Naive thymus-derived CD4-positive, alpha-beta T cell (primary cell): ENCODE data around the gene EYS. TPM values are rescaled to one million over a fixed set of nuclear protein-coding genes. Genes with fewer than 3 reads are reported as not detected.
"Not testable (repeated sequence)": the region's sequence is repeated elsewhere in the genome, so short reads cannot be mapped to it uniquely, and the experiment has no call there.

ENCODE experiments used
- ATAC-seq: fragments of 150-1000 bp; cut with Tn5 transposase; 2 replicates; pipeline ENCODE4 v1.10.0; 2021; ENCODE audit warnings: mild to moderate bottlenecking, moderate library complexity
- CTCF ChIA-PET: fragments of 350-600 bp; sonication (Branson Sonifier 250); formaldehyde crosslinking; loops from one replicate; lab custom pipeline; 2021; ENCODE audit warnings: antibody characterized with exemption; lab: Charles Lee
- POLR2A ChIA-PET: fragments of 350-600 bp; sonication (Branson Sonifier 250); formaldehyde crosslinking; loops from one replicate; lab custom pipeline; 2021; ENCODE audit warnings: antibody characterized with exemption, inconsistent platforms; lab: Charles Lee
- DNase-seq, 9 donors: peaks; one replicate each; pipeline versions ENCODE4 v3.0.0 to v3.0.0-alpha.2; 2020 to 2022; ENCODE audit warnings: mixed read lengths in 1 of 9
- H3K27ac ChIP-seq: one replicate; pipeline ENCODE4 v1.7.0; 2013; ENCODE audit warnings: mild to moderate bottlenecking, low read depth, low read length, moderate library complexity
- H3K27me3 ChIP-seq, 2 donors: one replicate each; pipeline ENCODE4 v1.7.0; 2013; ENCODE audit warnings: low read length in 2 of 2, mild to moderate bottlenecking in 2 of 2, moderate library complexity in 2 of 2; ENCODE audit not compliant: control insufficient read depth in 2 of 2, insufficient read depth in 2 of 2
- H3K36me3 ChIP-seq, 3 experiments: 1 replicate in 2 of 3; 2 replicates in 1 of 3; pipeline ENCODE4 v1.7.0; 2013; ENCODE audit warnings: low read length in 3 of 3, mild to moderate bottlenecking in 3 of 3, moderate library complexity in 1 of 3; ENCODE audit not compliant: insufficient read depth in 3 of 3, control insufficient read depth in 2 of 3
- H3K4me1 ChIP-seq, 2 donors: one replicate each; pipeline ENCODE4 v1.7.0; 2013; ENCODE audit warnings: low read length in 2 of 2, mild to moderate bottlenecking in 2 of 2, moderate library complexity in 1 of 2; ENCODE audit not compliant: control insufficient read depth in 2 of 2, insufficient read depth in 2 of 2
- H3K4me3 ChIP-seq: 2 replicates; pipeline ENCODE4 v1.7.0; 2013; ENCODE audit warnings: mild to moderate bottlenecking, low read length
- H3K9me3 ChIP-seq, 3 experiments: 1 replicate in 2 of 3; 2 replicates in 1 of 3; pipeline ENCODE4 v1.7.0; 2013; ENCODE audit warnings: low read length in 3 of 3; ENCODE audit not compliant: control insufficient read depth in 2 of 3
- H3K27ac Mint-ChIP-seq, 9 donors: one replicate each; pipeline ENCODE4 v1.8.0; 2020 to 2022; ENCODE audit warnings: mixed read lengths in 9 of 9, mild to moderate bottlenecking in 8 of 9, moderate library complexity in 5 of 9, inconsistent platforms in 2 of 9
- H3K27me3 Mint-ChIP-seq, 5 donors: one replicate each; pipeline ENCODE4 v1.8.0; 2021 to 2022; ENCODE audit warnings: mixed read lengths in 5 of 5, mild to moderate bottlenecking in 1 of 5
- H3K36me3 Mint-ChIP-seq, 5 donors: one replicate each; pipeline ENCODE4 v1.8.0; 2020 to 2022; ENCODE audit warnings: mixed read lengths in 5 of 5, mild to moderate bottlenecking in 3 of 5, inconsistent platforms in 1 of 5
- H3K4me1 Mint-ChIP-seq, 7 donors: one replicate each; pipeline ENCODE4 v1.8.0; 2020 to 2022; ENCODE audit warnings: mixed read lengths in 7 of 7, mild to moderate bottlenecking in 3 of 7, inconsistent platforms in 1 of 7
- H3K4me3 Mint-ChIP-seq, 10 donors: one replicate each; pipeline ENCODE4 v1.8.0; 2020 to 2022; ENCODE audit warnings: mild to moderate bottlenecking in 10 of 10, mixed read lengths in 10 of 10, moderate library complexity in 6 of 10, inconsistent platforms in 2 of 10
- H3K9me3 Mint-ChIP-seq, 11 donors: one replicate each; pipeline ENCODE4 v1.8.0; 2020 to 2022; ENCODE audit warnings: mixed read lengths in 11 of 11, mild to moderate bottlenecking in 4 of 11, inconsistent platforms in 1 of 11, moderate library complexity in 1 of 11
- intact Hi-C, 2 donors: fragments of 100-400 bp; cut with micrococcal nuclease; formaldehyde crosslinking; loops; one replicate each; pipeline ENCODE4 v1.15.1; 2023
- polyA plus RNA-seq, 2 donors: library from polyadenylated mRNA; unstranded; fragments of 300-500 nt; fragmentation: Illumina TruSeq; gene quantifications; one replicate each; pipeline ENCODE4 v1.2.3, GENCODE V29; 2021
- total RNA-seq, 6 experiments: library from RNA in 5 of 6; stranded (reverse) in 5 of 6; gene quantifications; 1 replicate in 5 of 6; 2 replicates in 1 of 6; pipeline ENCODE4 v1.2.3 and lab custom pipeline; 2021 to 2026

The EYS gene
- total and polyA plus RNA-seq, 7 experiments from 2014 or later, result 0.07 to 0.21 (median 0.13) TPM; not detected in 4

DNA sequence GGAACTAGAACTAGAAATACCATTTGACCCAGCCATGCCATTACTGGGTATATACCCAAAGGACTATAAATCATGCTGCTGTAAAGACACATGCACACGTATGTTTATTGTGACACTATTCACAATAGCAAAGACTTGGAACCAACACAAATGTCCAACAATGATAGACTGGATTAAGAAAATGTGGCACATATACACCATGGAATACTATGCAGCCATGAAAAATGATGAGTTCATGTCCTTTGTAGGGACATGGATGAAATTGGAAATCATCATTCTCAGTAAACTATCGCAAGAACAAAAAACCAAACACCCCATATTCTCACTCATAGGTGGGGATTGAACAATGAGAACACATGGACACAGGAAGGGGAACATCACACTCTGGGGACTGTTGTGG is 1968.8 kb downstream of the EYS start:
- POLR2A ChIA-PET, H3K27ac ChIP-seq, H3K4me1 ChIP-seq, intact Hi-C loops, H3K27me3 ChIP-seq, ATAC-seq, H3K4me3 Mint-ChIP-seq, H3K4me3 ChIP-seq, H3K27me3 Mint-ChIP-seq, H3K4me1 Mint-ChIP-seq, H3K36me3 ChIP-seq, DNase-seq, CTCF ChIA-PET, H3K9me3 ChIP-seq, H3K27ac Mint-ChIP-seq: not testable (repeated sequence)
- Mint-ChIP-seq H3K9me3 (peaks cover 0 to 18% (median 8%) of the 10 kb centered on the region in 11 donors), H3K36me3 (peaks cover 0 to 13% (median 5%) of the 10 kb centered on the region in 5 donors)

DNA sequence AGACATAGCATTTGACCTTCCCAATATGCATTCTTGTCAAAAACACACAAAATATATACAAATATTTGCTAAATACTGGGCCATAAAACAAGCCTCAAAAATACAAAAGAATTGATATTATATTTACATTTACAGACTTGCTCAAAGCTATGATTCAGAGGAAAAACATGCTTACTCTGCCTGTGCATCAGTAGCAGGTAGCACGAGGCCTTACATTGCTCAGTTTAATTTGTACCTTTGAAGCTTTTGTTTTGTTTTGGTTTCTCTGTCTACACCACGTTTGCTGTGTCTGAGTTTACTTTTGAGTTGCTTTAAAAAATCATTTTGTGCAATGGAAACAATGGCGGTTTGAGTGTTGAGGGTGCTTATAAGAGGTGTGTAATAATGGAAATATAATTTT is 1972.1 kb downstream of the EYS start:
- Histone ChIP-seq H3K27me3 (no peaks in the 10 kb centered on the region), H3K4me1 (no peaks in the 10 kb centered on the region), H3K9me3 (no peaks in the 10 kb centered on the region), H3K27ac (no peak overlapping the region), H3K36me3 (no peaks in the 10 kb centered on the region), H3K4me3 (no peak overlapping the region)
- intact Hi-C loops, result loop anchor here in 1 of 2 donors (2.0 kb wide), 1 partner anchor 14 kb away; no protein-coding TSS in a partner anchor
- no peaks in the 10 kb centered on the region for H3K27me3 Mint-ChIP-seq
- peaks cover 0 to 12% (median 8%) of the 10 kb centered on the region in 11 donors for H3K9me3 Mint-ChIP-seq
- ATAC-seq, result no peak
- H3K27ac Mint-ChIP-seq, result no peak overlapping the region
- DNase-seq, result no peak
- ChIA-PET CTCF (interaction anchor here (0.5 to 0.6 kb wide), 2 partner anchors 8 to 120 kb away, joined by 3 to 4 read pairs; no protein-coding TSS in a partner anchor), POLR2A (no interaction called here)
- H3K4me1 Mint-ChIP-seq, result peaks cover 0 to 4% (median 0%) of the 10 kb centered on the region in 7 donors
- no peak overlapping the region for H3K4me3 Mint-ChIP-seq
- peaks cover 0 to 21% (median 10%) of the 10 kb centered on the region in 5 donors for H3K36me3 Mint-ChIP-seq

- H3K36me3 Mint-ChIP-seq, result peaks cover 0 to 26% (median 15%) of the 10 kb centered on the region in 5 donors
These were observed 1974.7 kb downstream of the EYS start for GRCh38 chr6:63732336-63732735.

GRCh38 chr6:63731930-63732329 is 1975.1 kb downstream of the EYS start:
- H3K4me1 Mint-ChIP-seq, result peaks cover 0 to 9% (median 4%) of the 10 kb centered on the region in 7 donors
- H3K36me3 ChIP-seq, result no peaks in the 10 kb centered on the region
- ChIA-PET POLR2A (interaction anchor here (1.1 kb wide), 1 partner anchor 95 kb away, joined by 4 read pairs; no protein-coding TSS in a partner anchor), CTCF (no interaction called here)
- no peak overlapping the region for H3K4me3 Mint-ChIP-seq
- H3K27ac Mint-ChIP-seq, result no peak overlapping the region
- no peaks in the 10 kb centered on the region for H3K9me3 ChIP-seq
- H3K36me3 Mint-ChIP-seq, result peaks cover 0 to 26% (median 15%) of the 10 kb centered on the region in 5 donors
- H3K4me3 ChIP-seq, result no peak overlapping the region
- H3K27ac ChIP-seq, result no peak overlapping the region
- ATAC-seq, result no peak
- H3K27me3 ChIP-seq, result no peaks in the 10 kb centered on the region
- intact Hi-C loops, result no loop called here
- no peak for DNase-seq
- no peaks in the 10 kb centered on the region for H3K27me3 Mint-ChIP-seq
- no peaks in the 10 kb centered on the region for H3K4me1 ChIP-seq
- H3K9me3 Mint-ChIP-seq, result peaks cover 0 to 8% (median 3%) of the 10 kb centered on the region in 11 donors

More at GRCh38 chr6:63732336-63732735, 1974.7 kb downstream of the EYS start:
- H3K4me1 Mint-ChIP-seq, result peaks cover 0 to 5% (median under 1%) of the 10 kb centered on the region in 7 donors
- no peaks in the 10 kb centered on the region for H3K27me3 Mint-ChIP-seq
- ChIA-PET POLR2A (interaction anchor here (1.1 kb wide), 1 partner anchor 96 kb away, joined by 4 read pairs; no protein-coding TSS in a partner anchor), CTCF (no interaction called here)
- Histone ChIP-seq H3K4me1 (no peaks in the 10 kb centered on the region), H3K27me3 (no peaks in the 10 kb centered on the region), H3K36me3 (no peaks in the 10 kb centered on the region), H3K9me3 (no peaks in the 10 kb centered on the region), H3K27ac (no peak overlapping the region), H3K4me3 (no peak overlapping the region)
- intact Hi-C loops, result no loop called here
- DNase-seq (no peak), ATAC-seq (no peak)
- H3K27ac Mint-ChIP-seq, result no peak overlapping the region
- no peak overlapping the region for H3K4me3 Mint-ChIP-seq
- H3K9me3 Mint-ChIP-seq, result peaks cover 0 to 8% (median 3%) of the 10 kb centered on the region in 11 donors

GRCh38 chr6:63730311-63730710 is 1976.7 kb downstream of the EYS start:
- no peaks in the 10 kb centered on the region for H3K4me1 ChIP-seq
- intact Hi-C loops, result no loop called here
- ChIA-PET CTCF (no interaction called here), POLR2A (no interaction called here)
- no peaks in the 10 kb centered on the region for H3K36me3 ChIP-seq
- H3K4me3 Mint-ChIP-seq, result no peak overlapping the region
- H3K27me3 Mint-ChIP-seq, result no peaks in the 10 kb centered on the region
- no peak for ATAC-seq
- H3K4me3 ChIP-seq, result no peak overlapping the region
- no peak for DNase-seq
- H3K27ac ChIP-seq, result no peak overlapping the region
- no peak overlapping the region for H3K27ac Mint-ChIP-seq
- H3K9me3 Mint-ChIP-seq, result peaks cover 0 to 7% (median under 1%) of the 10 kb centered on the region in 11 donors
- H3K27me3 ChIP-seq, result no peaks in the 10 kb centered on the region
- H3K36me3 Mint-ChIP-seq, result peaks cover 0 to 21% (median 12%) of the 10 kb centered on the region in 5 donors
- H3K4me1 Mint-ChIP-seq, result peaks cover 0 to 25% (median 12%) of the 10 kb centered on the region in 7 donors
- H3K9me3 ChIP-seq, result no peaks in the 10 kb centered on the region

- ChIA-PET CTCF (interaction anchor here (0.6 kb wide), 1 partner anchor 95 kb away, joined by 4 read pairs; no protein-coding TSS in a partner anchor), POLR2A (no interaction called here)
- Mint-ChIP-seq H3K36me3 (peaks cover 0 to 3% (median 2%) of the 10 kb centered on the region in 5 donors), H3K27ac (no peak overlapping the region), H3K4me3 (no peak overlapping the region), H3K9me3 (peaks cover 0 to under 1% (median 0%) of the 10 kb centered on the region in 11 donors), H3K27me3 (no peaks in the 10 kb centered on the region), H3K4me1 (peaks cover 0 to 33% (median 12%) of the 10 kb centered on the region in 7 donors)
- no peak for DNase-seq
- Histone ChIP-seq H3K36me3 (no peaks in the 10 kb centered on the region), H3K4me3 (no peak overlapping the region), H3K27ac (no peak overlapping the region), H3K9me3 (no peaks in the 10 kb centered on the region), H3K27me3 (no peaks in the 10 kb centered on the region), H3K4me1 (no peaks in the 10 kb centered on the region)
- intact Hi-C loops, result no loop called here
- ATAC-seq, result no peak
These were observed 1982.3 kb downstream of the EYS start for GRCh38 chr6:63724721-63725120.

- no peaks in the 10 kb centered on the region for H3K27me3 ChIP-seq
- ChIA-PET CTCF (no interaction called here), POLR2A (no interaction called here)
- ATAC-seq (no peak), DNase-seq (no peak)
- H3K4me3 Mint-ChIP-seq, result no peak overlapping the region
- no peak overlapping the region for H3K27ac ChIP-seq
- peaks cover 0 to 28% (median 8%) of the 10 kb centered on the region in 7 donors for H3K4me1 Mint-ChIP-seq
- H3K36me3 ChIP-seq, result peaks cover 0 to under 1% (median 0%) of the 10 kb centered on the region in 3 experiments
- H3K4me1 ChIP-seq, result no peaks in the 10 kb centered on the region
- H3K36me3 Mint-ChIP-seq, result peaks cover 0 to 4% (median 3%) of the 10 kb centered on the region in 5 donors
- H3K27ac Mint-ChIP-seq, result peak overlapping the region in 2 of 9 donors; percentile 6 to 38
- intact Hi-C loops, result loop anchor here in 1 of 2 donors (2.0 kb wide), 1 partner anchor 14 kb away; no protein-coding TSS in a partner anchor
- H3K9me3 ChIP-seq, result no peaks in the 10 kb centered on the region
- H3K9me3 Mint-ChIP-seq, result no peaks in the 10 kb centered on the region
- no peaks in the 10 kb centered on the region for H3K27me3 Mint-ChIP-seq
- H3K4me3 ChIP-seq, result no peak overlapping the region
These were observed 1985.8 kb downstream of the EYS start for GRCh38 chr6:63721181-63721580.
